Left ventricle myocardium inferior (tissue), 1 donor: Measurements from ENCODE around the gene APOC4. TPM values are rescaled to one million over a fixed set of nuclear protein-coding genes. Genes with fewer than 3 reads are reported as not detected.

ENCODE experiments used
- DNase-seq: peaks from one replicate; pipeline ENCODE4 v3.0.0-alpha.2; 2020
- H3K27ac ChIP-seq: fragments of 200-600 bp; replicated peaks from 2 replicates; pipeline ENCODE4 v1.8.0; 2021
- H3K27me3 ChIP-seq: fragments of 200-600 bp; 2 replicates; pipeline ENCODE4 v1.8.0; 2021; ENCODE audit warnings: low read depth
- H3K36me3 ChIP-seq: fragments of 200-600 bp; 2 replicates; pipeline ENCODE4 v1.8.0; 2021
- H3K4me1 ChIP-seq: fragments of 200-600 bp; 2 replicates; pipeline ENCODE4 v1.8.0; 2021
- H3K4me3 ChIP-seq: fragments of 200-600 bp; 2 replicates; pipeline ENCODE4 v1.8.0; 2021; ENCODE audit warnings: mild to moderate bottlenecking, moderate library complexity
- H3K9me3 ChIP-seq: fragments of 200-600 bp; replicated peaks from 2 replicates; pipeline ENCODE4 v1.8.0; 2021
- CTCF ChIP-seq: fragments of 200-600 bp; IDR thresholded peaks from 2 replicates; pipeline ENCODE4 v1.8.0; 2021; ENCODE audit warnings: antibody characterized with exemption, mild to moderate bottlenecking, borderline replicate concordance
- intact Hi-C: fragments of 100-400 bp; cut with micrococcal nuclease; formaldehyde crosslinking; loops from one replicate; pipeline ENCODE4 v1.11.0; 2022
- total RNA-seq: library from RNA; stranded (reverse); fragmentation: NEBNext Ultra II Directional; extraction: Animal tissue kit (Norgen Biotek cat#: 25700); gene quantifications from one replicate; pipeline ENCODE4 v1.2.1, GENCODE V29; 2021
- donor health status: DM: no; HTN: yes; CAD: no; lungs with severe emphysema.

APOC4 gene
- total RNA-seq, 1 donor from 2014 or later: not detected

GRCh38 chr19:44985445-44985844 is 43.4 kb downstream of the APOC4 start:
- intact Hi-C loops: no loop called here
- Histone ChIP-seq H3K36me3 (peaks cover 94% of the 10 kb centered on the region), H3K4me1 (no peaks in the 10 kb centered on the region), H3K27ac (no peak overlapping the region), H3K27me3 (no peaks in the 10 kb centered on the region), H3K4me3 (no peak overlapping the region), H3K9me3 (no peaks in the 10 kb centered on the region)
- no peak for TF ChIP-seq CTCF
- no peak for DNase-seq

GRCh38 chr19:44986389-44986788 is 44.4 kb downstream of the APOC4 start:
- Histone ChIP-seq H3K4me3 (no peak overlapping the region), H3K4me1 (no peaks in the 10 kb centered on the region), H3K27me3 (no peaks in the 10 kb centered on the region), H3K9me3 (no peaks in the 10 kb centered on the region), H3K27ac (no peak overlapping the region), H3K36me3 (peaks cover 96% of the 10 kb centered on the region)
- intact Hi-C loops: no loop called here
- DNase-seq: no peak
- no peak for TF ChIP-seq CTCF

GRCh38 chr19:44987148-44987675 is 45.2 kb downstream of the APOC4 start:
- Histone ChIP-seq H3K27ac (no peak overlapping the region), H3K36me3 (peaks cover 96% of the 10 kb centered on the region), H3K4me3 (no peak overlapping the region), H3K4me1 (no peaks in the 10 kb centered on the region), H3K27me3 (no peaks in the 10 kb centered on the region), H3K9me3 (no peaks in the 10 kb centered on the region)
- TF ChIP-seq CTCF: no peak
- intact Hi-C loops: no loop called here
- no peak for DNase-seq

- intact Hi-C loops: no loop called here
- Histone ChIP-seq H3K9me3 (no peaks in the 10 kb centered on the region), H3K4me1 (no peaks in the 10 kb centered on the region), H3K4me3 (no peak overlapping the region), H3K27me3 (no peaks in the 10 kb centered on the region), H3K27ac (no peak overlapping the region), H3K36me3 (peaks cover 98% of the 10 kb centered on the region)
- DNase-seq: no peak
- no peak for TF ChIP-seq CTCF
Observed at GRCh38 chr19:44988273-44988672, 46.2 kb downstream of the APOC4 start.

GRCh38 chr19:44988896-44989556 is 47.0 kb downstream of the APOC4 start:
- H3K27me3 ChIP-seq: no peaks in the 10 kb centered on the region
- DNase-seq: peak; percentile 40
- peaks cover 97% of the 10 kb centered on the region for H3K36me3 ChIP-seq
- H3K9me3 ChIP-seq: no peaks in the 10 kb centered on the region
- H3K4me1 ChIP-seq: no peaks in the 10 kb centered on the region
- H3K27ac ChIP-seq: no peak overlapping the region
- peak; percentile 59 for TF ChIP-seq CTCF
- H3K4me3 ChIP-seq: no peak overlapping the region
- intact Hi-C loops: no loop called here
